ENCODE measurements around the gene CHMP3. TPM values are rescaled to one million over a fixed set of nuclear protein-coding genes. Genes with fewer than 3 reads are reported as not detected.
A peak's percentile ranks its signal among the peaks of the same experiment; 100 is the strongest.

CHMP3 gene
- total RNA-seq, 1 donor from 2014 or later: 93.9 TPM

GRCh38 chr2:86461042-86461743 is 102.0 kb downstream of the CHMP3 start:
- no peak for ATAC-seq

DNA sequence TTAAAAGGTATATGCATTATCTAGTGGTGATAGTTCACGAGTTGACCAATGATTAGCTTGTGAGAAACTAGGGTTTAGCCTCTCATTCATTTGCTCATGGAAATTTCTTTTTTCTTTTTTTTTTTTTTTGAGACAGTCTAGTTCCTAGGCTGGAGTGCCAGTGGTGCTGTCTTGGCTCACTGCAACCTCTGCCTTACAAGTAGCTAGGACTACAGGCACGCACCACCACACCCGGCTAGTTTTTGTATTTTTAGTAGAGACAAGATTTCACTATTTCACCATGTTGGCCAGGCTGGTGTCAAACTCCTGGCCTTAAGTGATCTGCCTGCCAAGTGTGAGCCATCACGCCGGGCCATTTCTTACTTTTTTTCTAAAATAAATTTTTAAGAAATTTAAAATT is 108.1 kb downstream of the CHMP3 start:
- ATAC-seq: no peak

- ATAC-seq: no peak
These were observed 109.0 kb downstream of the CHMP3 start for GRCh38 chr2:86454238-86454637.

DNA sequence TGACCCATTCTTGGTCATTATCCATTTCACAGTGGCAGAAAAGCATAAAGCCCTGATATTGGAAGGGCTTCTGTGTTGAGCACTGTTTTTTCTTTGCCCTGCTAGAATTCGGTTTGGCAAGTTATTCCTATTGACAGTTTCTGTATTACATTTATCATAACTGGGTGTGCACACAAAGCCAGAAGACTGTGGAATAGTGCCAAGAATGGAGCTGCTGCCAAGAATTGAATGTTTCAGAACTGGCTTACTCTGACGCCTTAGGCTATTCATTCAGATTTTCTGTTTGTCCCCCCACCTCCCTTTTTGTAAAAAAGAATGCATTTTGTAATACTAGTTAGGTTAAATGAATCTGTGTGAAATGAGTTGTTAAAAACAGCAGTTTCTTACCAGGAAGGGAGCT is 109.4 kb downstream of the CHMP3 start:
- ATAC-seq: peak; percentile 22

Other genes starting within 250 kb of the CHMP3 start
- gene REEP1, start 225.8 kb downstream of the CHMP3 start, total RNA-seq: 1.6 TPM
- 32.0 TPM for gene KDM3A, start 122.1 kb downstream of the CHMP3 start, total RNA-seq
- gene RNF103, start 60.4 kb upstream of the CHMP3 start, total RNA-seq: 12.6 TPM
- gene RMND5A, start 156.8 kb upstream of the CHMP3 start, total RNA-seq: 39.4 TPM
- 0.44 TPM for gene CD8A, start 227.5 kb upstream of the CHMP3 start, total RNA-seq